Keratinocyte (primary cell): ENCODE results near the gene KMT2C. TPM values are rescaled to one million over a fixed set of nuclear protein-coding genes. Genes with fewer than 3 reads are reported as not detected.

Experiments used
- DNase-seq: peaks from one replicate; pipeline ENCODE4 v3.0.0-alpha.2; 2011; ENCODE audit warnings: low read depth, missing footprints, low spot score
- FAIRE-seq: peaks from 2 replicates; lab custom pipeline; 2011; peaks lifted over from hg19 to GRCh38; lab: Jason Lieb, UNC
- H2AFZ ChIP-seq: 2 replicates; pipeline ENCODE4 v1.6.0; 2012; ENCODE audit warnings: low read length, control low read depth, inconsistent platforms; ENCODE audit not compliant: control insufficient read depth
- H3K27ac ChIP-seq: 2 replicates; pipeline ENCODE4 v1.5.1; 2011; ENCODE audit warnings: low read length; ENCODE audit not compliant: control insufficient read depth, insufficient read depth
- H3K27me3 ChIP-seq: 3 replicates; pipeline ENCODE4 v1.6.0; 2011; ENCODE audit warnings: low read length; ENCODE audit not compliant: control insufficient read depth, insufficient read depth; ENCODE audit errors: extremely low read depth
- H3K36me3 ChIP-seq, 2 experiments: 2 replicates in 1 of 2; 3 replicates in 1 of 2; pipeline ENCODE4 v1.5.1; 2011; ENCODE audit warnings: low read length in 2 of 2, mild to moderate bottlenecking in 1 of 2; ENCODE audit not compliant: control insufficient read depth in 2 of 2, insufficient read depth in 2 of 2; ENCODE audit errors: extremely low read depth in 1 of 2
- H3K4me1 ChIP-seq: 3 replicates; pipeline ENCODE4 v1.5.1; 2011; ENCODE audit warnings: low read length; ENCODE audit not compliant: control insufficient read depth, insufficient read depth; ENCODE audit errors: extremely low read depth
- H3K4me2 ChIP-seq: 3 replicates; pipeline ENCODE4 v1.6.0; 2011; ENCODE audit warnings: low read depth, low read length; ENCODE audit not compliant: control insufficient read depth, insufficient read depth; ENCODE audit errors: extremely low read depth
- H3K4me3 ChIP-seq, 3 experiments: fragments of 200-600 bp in 1 of 3; sonication (generic) in 1 of 3; 2 replicates in 2 of 3; 3 replicates in 1 of 3; pipeline ENCODE4 v1.5.1; 2011 to 2016; ENCODE audit warnings: low read length in 3 of 3, mild to moderate bottlenecking in 3 of 3, control low read depth in 2 of 3, inconsistent platforms in 1 of 3, low read depth in 1 of 3, mixed read lengths in 1 of 3, mixed run types in 1 of 3, moderate library complexity in 1 of 3; ENCODE audit not compliant: control insufficient read depth in 2 of 3, insufficient read depth in 2 of 3; ENCODE audit errors: extremely low read depth in 1 of 3
- H3K79me2 ChIP-seq: 2 replicates; pipeline ENCODE4 v1.6.0; 2012; ENCODE audit warnings: low read length; ENCODE audit not compliant: control insufficient read depth, insufficient read depth
- H3K9ac ChIP-seq: 3 replicates; pipeline ENCODE4 v1.6.0; 2011; ENCODE audit warnings: low read length; ENCODE audit not compliant: control insufficient read depth, insufficient read depth; ENCODE audit errors: extremely low read depth
- H3K9me1 ChIP-seq: 3 replicates; pipeline ENCODE4 v1.6.0; 2011; ENCODE audit warnings: low read length; ENCODE audit not compliant: control insufficient read depth, insufficient read depth; ENCODE audit errors: extremely low read depth
- H3K9me3 ChIP-seq: 2 replicates; pipeline ENCODE4 v1.5.1; 2012; ENCODE audit warnings: low read depth, low read length; ENCODE audit not compliant: control insufficient read depth
- H4K20me1 ChIP-seq: 3 replicates; pipeline ENCODE4 v1.6.0; 2011; ENCODE audit warnings: low read length; ENCODE audit not compliant: control insufficient read depth, insufficient read depth; ENCODE audit errors: extremely low read depth
- EZH2 ChIP-seq: IDR thresholded peaks from one replicate; pipeline ENCODE4 v1.6.1; 2012; ENCODE audit warnings: inconsistent platforms, mild to moderate bottlenecking, low read length, moderate library complexity
- dilution Hi-C: fragments of 300-500 bp; cut with MboI; formaldehyde crosslinking; loops from one replicate; pipeline ENCODE4 v1.7.0; 2020; ENCODE audit warnings: low sequenced_read_pairs; ENCODE audit not compliant: extremely low pct_ligation_motif_present
- polyA plus RNA-seq, 5 experiments: library from polyadenylated mRNA; depleted of rRNA in 3 of 5; stranded (reverse) in 3 of 5; stranded (forward) in 1 of 5; unstranded in 1 of 5; fragments of >200 nt; gene quantifications; 1 replicate in 1 of 5; 2 replicates in 3 of 5; 3 replicates in 1 of 5; pipeline versions ENCODE4 v1.2.1 to v1.2.3, GENCODE V29; 2011 to 2012; ENCODE audit warnings: missing spikeins in 2 of 5, low read depth in 1 of 5, low replicate concordance in 1 of 5
- small RNA-seq, 3 experiments: library from RNA; depleted of rRNA; stranded (forward); fragments of <200 nt; gene quantifications; one replicate each; pipeline ENCODE3, GENCODE V24; 2012; ENCODE audit warnings: low read depth in 3 of 3, low replicate concordance in 1 of 3; ENCODE audit not compliant: insufficient read length in 3 of 3
- TF ChIP-seq, protein P1 (sequence below), 3 experiments: IDR thresholded peaks in 1 of 3; conservative IDR thresholded peaks in 1 of 3; optimal IDR thresholded peaks in 1 of 3; 2 replicates in 2 of 3; 3 replicates in 1 of 3; pipeline versions ENCODE3 to v1.5.1; 2011; ENCODE audit warnings: low read length in 3 of 3, mild to moderate bottlenecking in 3 of 3, moderate library complexity in 2 of 3, control low read depth in 1 of 3, inconsistent platforms in 1 of 3; ENCODE audit not compliant: insufficient read depth in 2 of 3; ENCODE audit errors: extremely low read depth in 1 of 3

The KMT2C gene
- polyA plus RNA-seq, 1 donor (not counting 4 experiments of a cell fraction or from before 2014, with no cell fraction given) = 8.5 TPM

DNA sequence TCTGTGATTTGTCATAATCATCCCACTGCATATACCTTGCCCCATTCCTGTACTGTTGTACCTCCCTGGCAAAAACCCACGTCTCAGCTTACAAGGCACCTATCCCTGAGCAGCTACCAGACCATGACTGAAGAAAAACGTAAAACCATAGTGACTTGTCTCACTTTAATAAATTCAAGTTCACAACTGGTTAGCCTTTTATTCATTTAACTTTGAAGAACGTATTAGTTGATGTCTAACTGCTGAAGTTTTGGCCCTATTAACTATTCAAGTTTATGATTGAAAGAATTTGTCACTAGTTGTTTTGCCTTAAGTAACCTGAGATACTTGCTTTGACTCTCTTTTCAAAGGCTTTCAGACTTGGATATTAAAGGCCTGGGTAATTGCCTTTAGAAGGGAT lies 350.7 kb downstream of the KMT2C start:
- H3K9me1 ChIP-seq = no peaks in the 10 kb centered on the region
- dilution Hi-C loops = no loop called here
- H3K36me3 ChIP-seq = peaks cover 0 to 1% of the 10 kb centered on the region in 2 experiments
- no peak overlapping the region for H3K9ac ChIP-seq
- TF ChIP-seq, protein P1, sequence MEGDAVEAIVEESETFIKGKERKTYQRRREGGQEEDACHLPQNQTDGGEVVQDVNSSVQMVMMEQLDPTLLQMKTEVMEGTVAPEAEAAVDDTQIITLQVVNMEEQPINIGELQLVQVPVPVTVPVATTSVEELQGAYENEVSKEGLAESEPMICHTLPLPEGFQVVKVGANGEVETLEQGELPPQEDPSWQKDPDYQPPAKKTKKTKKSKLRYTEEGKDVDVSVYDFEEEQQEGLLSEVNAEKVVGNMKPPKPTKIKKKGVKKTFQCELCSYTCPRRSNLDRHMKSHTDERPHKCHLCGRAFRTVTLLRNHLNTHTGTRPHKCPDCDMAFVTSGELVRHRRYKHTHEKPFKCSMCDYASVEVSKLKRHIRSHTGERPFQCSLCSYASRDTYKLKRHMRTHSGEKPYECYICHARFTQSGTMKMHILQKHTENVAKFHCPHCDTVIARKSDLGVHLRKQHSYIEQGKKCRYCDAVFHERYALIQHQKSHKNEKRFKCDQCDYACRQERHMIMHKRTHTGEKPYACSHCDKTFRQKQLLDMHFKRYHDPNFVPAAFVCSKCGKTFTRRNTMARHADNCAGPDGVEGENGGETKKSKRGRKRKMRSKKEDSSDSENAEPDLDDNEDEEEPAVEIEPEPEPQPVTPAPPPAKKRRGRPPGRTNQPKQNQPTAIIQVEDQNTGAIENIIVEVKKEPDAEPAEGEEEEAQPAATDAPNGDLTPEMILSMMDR (optimal IDR thresholded peaks at IDR 0.05 in 1 of 3, IDR thresholded peaks at IDR 0.05 in 1 of 3, conservative IDR thresholded peaks at IDR 0.05 in 1 of 3; ENCODE audit: extremely low read depth in 1 of 3, insufficient read depth in 2 of 3, low read length in 3 of 3) = no peak
- TF ChIP-seq EZH2 = no peak
- H3K9me3 ChIP-seq = peaks cover 5% of the 10 kb centered on the region
- no peaks in the 10 kb centered on the region for H4K20me1 ChIP-seq
- no peaks in the 10 kb centered on the region for H3K27me3 ChIP-seq
- H3K4me1 ChIP-seq = peaks cover 12% of the 10 kb centered on the region
- DNase-seq (no peak), FAIRE-seq (no peak)
- no peak overlapping the region for H3K27ac ChIP-seq
- H2AFZ ChIP-seq = no peak overlapping the region
- no peak overlapping the region for H3K4me2 ChIP-seq
- H3K79me2 ChIP-seq = peaks cover 10% of the 10 kb centered on the region
- H3K4me3 ChIP-seq = no peak overlapping the region

Small RNA genes within 50 kb of the gene (small RNA-seq; reads per million reads assigned to genes)
- 0 reads per million in 3 experiments for gene AC104692.1
- gene AC104692.2 = 0 reads per million in 3 experiments
- gene RF00019 = 0 reads per million in 3 experiments

Other genes with a start within 250 kb of the KMT2C start
- gene XRCC2, start 240.1 kb upstream of the KMT2C start, polyA plus RNA-seq = 0.86 to 3.8 TPM (median 2.0 TPM) in 3 replicates